KBM-7 (cell line): ENCODE data around the gene SORCS3.
A peak's percentile ranks its signal among the peaks of the same experiment; 100 is the strongest.

Source experiments
- DNase-seq: peaks from one replicate; pipeline ENCODE4 v3.0.0-alpha.2; 2015
- in situ Hi-C: fragments of 300-500 bp; cut with MboI; formaldehyde crosslinking; loops from 2 replicates; pipeline ENCODE4 v1.14.3; 2020; ENCODE audit warnings: low sequenced_read_pairs, low pct_unique_long_range_greater_than_20kb, mixed read lengths

SORCS3 gene

GRCh38 chr10:105029286-105029685 lies 388.2 kb downstream of the SORCS3 start:
- in situ Hi-C loops = no loop called here
- no peak for DNase-seq

- no peak for DNase-seq
- in situ Hi-C loops = no loop called here
These were observed 395.9 kb downstream of the SORCS3 start for GRCh38 chr10:105037022-105037421.

- DNase-seq = no peak
- in situ Hi-C loops = no loop called here
These were observed 400.9 kb downstream of the SORCS3 start for GRCh38 chr10:105041956-105042355.

GRCh38 chr10:105042906-105043552 lies 401.9 kb downstream of the SORCS3 start:
- in situ Hi-C loops = no loop called here
- DNase-seq = no peak

- DNase-seq = no peak
- in situ Hi-C loops = no loop called here
These were observed 403.8 kb downstream of the SORCS3 start for GRCh38 chr10:105044902-105045301.

GRCh38 chr10:105056413-105056812 lies 415.3 kb downstream of the SORCS3 start:
- DNase-seq = no peak
- in situ Hi-C loops = no loop called here

GRCh38 chr10:105062951-105063350 lies 421.9 kb downstream of the SORCS3 start:
- DNase-seq = no peak
- in situ Hi-C loops = no loop called here

- in situ Hi-C loops = no loop called here
- peak; percentile 27 for DNase-seq
These were observed 422.7 kb downstream of the SORCS3 start for GRCh38 chr10:105063796-105064195.

- in situ Hi-C loops = no loop called here
These were observed 427.4 kb downstream of the SORCS3 start for GRCh38 chr10:105068497-105068896.

GRCh38 chr10:105070249-105070648 lies 429.2 kb downstream of the SORCS3 start:
- in situ Hi-C loops = no loop called here
- no peak for DNase-seq

More at GRCh38 chr10:105068497-105068896, 427.4 kb downstream of the SORCS3 start:
- no peak for DNase-seq

- no peak for DNase-seq
- in situ Hi-C loops = no loop called here
These were observed 429.9 kb downstream of the SORCS3 start for GRCh38 chr10:105070952-105071351.

- DNase-seq = no peak
- in situ Hi-C loops = no loop called here
These were observed 430.9 kb downstream of the SORCS3 start for GRCh38 chr10:105071980-105072379.

GRCh38 chr10:105073999-105074398 lies 432.9 kb downstream of the SORCS3 start:
- in situ Hi-C loops = no loop called here
- no peak for DNase-seq

GRCh38 chr10:105075031-105075430 lies 433.9 kb downstream of the SORCS3 start:
- DNase-seq = no peak
- in situ Hi-C loops = no loop called here

- in situ Hi-C loops = no loop called here
- no peak for DNase-seq
These were observed 444.9 kb downstream of the SORCS3 start for GRCh38 chr10:105085980-105086379.

GRCh38 chr10:105094048-105094447 lies 453.0 kb downstream of the SORCS3 start:
- in situ Hi-C loops = no loop called here
- no peak for DNase-seq

GRCh38 chr10:105096316-105096715 lies 455.2 kb downstream of the SORCS3 start:
- DNase-seq = no peak
- in situ Hi-C loops = no loop called here

GRCh38 chr10:105102977-105103376 lies 461.9 kb downstream of the SORCS3 start:
- no peak for DNase-seq
- in situ Hi-C loops = no loop called here

GRCh38 chr10:105104297-105104696 lies 463.2 kb downstream of the SORCS3 start:
- DNase-seq = no peak
- in situ Hi-C loops = no loop called here

- in situ Hi-C loops = no loop called here
- DNase-seq = no peak
These were observed 468.1 kb downstream of the SORCS3 start for GRCh38 chr10:105109164-105109563.

GRCh38 chr10:105112862-105113261 lies 471.8 kb downstream of the SORCS3 start:
- in situ Hi-C loops = no loop called here
- DNase-seq = no peak
